T-helper 22 cell (primary cell): ENCODE results near the gene MED26.
A peak's percentile ranks its signal among the peaks of the same experiment; 100 is the strongest.

ENCODE experiments used
- DNase-seq: peaks from one replicate; pipeline ENCODE4 v3.0.0-alpha.2; 2020; ENCODE audit warnings: low read depth

MED26 gene

GRCh38 chr19:16589917-16590316 lies 38.1 kb downstream of the MED26 start:
- DNase-seq, result no peak

DNA sequence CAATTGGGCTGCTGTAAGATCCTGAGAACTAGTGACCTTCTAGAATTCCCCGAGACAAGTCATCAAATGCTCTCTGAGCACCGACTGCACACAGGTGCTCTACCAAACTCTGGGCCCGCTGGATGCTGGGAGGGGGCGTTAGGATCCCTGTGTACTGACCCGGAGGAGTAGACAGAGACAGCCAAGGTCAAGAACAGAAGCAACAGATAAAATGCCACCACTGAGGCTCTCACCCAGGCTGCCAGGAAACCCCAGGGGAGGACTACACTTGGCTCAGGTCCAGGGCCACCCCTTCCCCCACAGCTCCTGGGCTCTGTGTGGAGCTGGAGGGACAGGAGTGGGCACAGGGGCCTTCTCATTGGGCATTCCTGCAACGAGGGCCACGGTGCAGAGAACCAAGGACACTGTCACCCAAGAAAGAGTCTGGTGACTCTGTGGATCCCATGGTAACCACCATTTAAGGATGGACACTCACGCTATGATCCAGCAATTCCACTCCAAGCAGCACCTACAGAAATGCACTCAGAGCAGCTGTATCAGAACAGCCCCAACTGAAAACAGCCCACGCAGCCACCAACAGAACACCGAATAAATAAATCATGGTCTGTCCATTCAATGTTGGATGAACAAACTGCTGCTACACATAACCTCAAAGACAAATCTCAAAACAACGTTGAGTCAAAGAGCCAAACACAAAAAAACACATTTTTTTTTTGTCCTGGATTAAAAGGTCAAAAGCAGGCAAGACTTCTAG lies 39.0 kb downstream of the MED26 start:
- no peak for DNase-seq

- DNase-seq, result peak; percentile 72
Measured at GRCh38 chr19:16587833-16588823, 39.9 kb downstream of the MED26 start.

- DNase-seq, result peak; percentile 72
Measured at GRCh38 chr19:16586991-16587832, 40.8 kb downstream of the MED26 start.

- no peak for DNase-seq
Measured at GRCh38 chr19:16586477-16586871, 41.5 kb downstream of the MED26 start.

DNA sequence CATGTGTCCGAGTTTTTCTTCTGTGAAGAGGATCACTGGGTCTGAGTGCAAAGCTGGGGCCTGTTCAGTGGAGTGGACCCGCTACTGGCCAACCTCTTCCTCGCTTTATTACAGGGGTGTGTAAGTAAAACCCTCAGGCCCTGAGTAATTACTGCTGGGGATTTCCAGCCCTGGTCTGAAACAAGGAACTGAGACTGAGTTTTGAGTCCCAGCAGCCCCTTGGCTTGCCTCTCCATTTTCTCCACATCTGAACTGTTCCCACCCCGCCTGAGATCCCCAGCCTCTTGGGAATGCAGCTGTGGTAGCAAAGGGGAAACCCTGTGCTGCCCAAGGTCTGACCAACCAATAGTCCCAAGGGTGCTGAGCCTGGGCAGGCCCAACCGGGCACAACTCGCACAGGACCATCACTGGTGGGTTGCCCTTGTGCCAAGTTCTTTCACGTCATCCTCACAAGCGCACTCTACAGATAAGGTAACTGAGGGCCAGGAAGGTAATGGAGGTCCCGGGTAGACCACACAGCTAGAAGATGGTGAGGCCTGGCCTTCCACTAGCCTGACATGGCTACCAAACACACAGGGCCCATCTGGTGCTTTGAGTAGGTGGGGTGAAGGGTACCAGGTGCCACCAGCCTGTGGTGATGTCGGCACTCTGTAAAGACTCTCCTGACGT lies 42.1 kb downstream of the MED26 start:
- DNase-seq, result peak; percentile 22

GRCh38 chr19:16585094-16585801 lies 42.8 kb downstream of the MED26 start:
- DNase-seq, result no peak

DNA sequence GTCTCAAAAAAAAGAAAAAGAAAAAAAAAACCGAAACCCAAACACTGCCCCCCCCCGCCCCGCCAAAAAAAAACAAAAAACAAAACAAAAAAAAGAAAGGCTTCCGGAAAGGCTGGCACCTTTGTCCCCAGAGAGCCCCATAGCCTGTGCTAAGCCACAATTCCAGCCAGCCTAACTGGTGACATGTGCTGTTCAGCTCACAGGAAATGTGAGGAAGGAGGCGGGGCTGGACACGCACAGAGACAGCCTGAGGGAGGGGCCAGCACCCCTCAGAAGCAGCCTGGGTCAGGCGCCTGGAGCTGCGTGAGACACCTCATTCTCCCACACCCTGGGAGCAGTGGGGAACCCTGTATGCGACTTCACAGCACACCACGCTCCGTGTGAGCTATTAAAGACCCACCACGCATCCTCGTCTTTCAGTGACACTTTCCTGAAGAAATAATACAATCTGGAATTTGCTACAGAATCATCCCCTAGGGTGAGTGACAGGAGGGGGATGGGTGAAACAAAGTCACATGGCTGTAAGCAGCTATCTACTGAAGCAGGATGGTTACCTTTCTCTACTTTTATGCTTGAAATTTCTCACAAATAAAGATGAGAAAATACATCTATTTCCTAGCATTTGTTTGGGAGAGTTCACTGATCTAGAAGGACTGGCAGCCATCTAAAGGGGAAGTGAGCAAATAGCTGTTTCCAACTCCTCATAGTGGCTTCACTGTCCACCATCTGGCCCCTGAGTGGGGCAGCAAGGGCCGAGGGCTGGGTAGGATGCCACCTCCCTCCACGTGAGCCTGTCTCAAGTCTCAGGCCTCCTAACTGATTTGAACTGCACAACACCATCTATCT lies 43.5 kb downstream of the MED26 start:
- DNase-seq, result peak; percentile 98

DNA sequence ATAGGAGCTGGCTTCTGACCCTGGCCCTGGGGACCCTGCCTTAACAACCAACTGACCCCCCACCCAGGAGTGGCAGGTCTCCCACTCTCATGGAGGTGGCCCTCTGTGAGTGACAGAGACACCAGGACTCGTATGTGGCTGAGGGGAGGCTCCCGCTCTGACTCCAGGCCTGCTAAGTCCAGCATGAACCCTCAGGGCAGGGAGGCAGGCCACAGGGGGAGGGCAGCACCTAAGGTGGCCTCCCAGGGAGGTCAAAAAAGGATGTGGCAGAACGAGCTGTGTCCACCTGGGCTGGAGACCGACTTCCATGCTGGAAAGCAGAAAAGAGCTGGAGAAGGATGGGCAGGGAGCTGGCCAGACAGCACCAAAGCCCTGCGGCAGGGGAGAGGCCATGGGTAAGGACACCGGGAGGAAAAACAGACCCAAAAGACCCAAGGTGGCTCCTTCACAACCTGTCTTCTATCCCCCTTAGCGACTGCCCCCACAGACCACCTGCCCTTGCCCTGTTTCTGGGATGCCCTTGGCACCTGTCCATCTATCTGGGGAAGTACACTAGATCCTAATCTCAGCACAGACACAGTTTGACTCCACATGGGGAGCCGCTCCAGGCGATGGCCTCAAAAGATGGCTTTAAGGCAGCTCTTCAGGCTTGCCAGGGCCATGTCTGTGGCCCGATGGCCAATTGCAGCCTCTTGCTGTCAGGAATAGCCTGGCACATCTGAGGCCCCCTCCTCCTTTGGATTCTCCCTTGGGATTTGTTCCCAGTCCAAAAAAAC lies 45.3 kb downstream of the MED26 start:
- no peak for DNase-seq

DNA sequence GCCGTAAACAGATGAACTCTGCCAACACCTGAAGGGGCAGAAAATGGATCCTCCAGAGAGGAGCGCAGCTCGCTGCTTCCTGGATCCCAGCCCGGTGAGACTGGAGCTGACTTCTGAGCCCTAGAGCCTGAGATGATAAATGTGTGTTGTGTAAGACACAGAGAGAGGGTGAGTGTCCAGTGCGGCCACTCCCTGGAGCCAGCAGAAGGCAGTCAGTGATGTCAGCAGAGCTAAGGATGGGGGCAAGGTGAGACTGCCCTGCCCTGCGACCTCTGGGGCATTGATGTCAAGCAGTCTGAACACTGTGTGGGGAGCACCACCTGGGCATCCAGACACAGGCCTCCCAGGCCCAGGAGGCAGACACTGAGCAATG lies 46.0 kb downstream of the MED26 start:
- DNase-seq, result no peak

GRCh38 chr19:16581145-16581970 lies 46.6 kb downstream of the MED26 start:
- no peak for DNase-seq

DNA sequence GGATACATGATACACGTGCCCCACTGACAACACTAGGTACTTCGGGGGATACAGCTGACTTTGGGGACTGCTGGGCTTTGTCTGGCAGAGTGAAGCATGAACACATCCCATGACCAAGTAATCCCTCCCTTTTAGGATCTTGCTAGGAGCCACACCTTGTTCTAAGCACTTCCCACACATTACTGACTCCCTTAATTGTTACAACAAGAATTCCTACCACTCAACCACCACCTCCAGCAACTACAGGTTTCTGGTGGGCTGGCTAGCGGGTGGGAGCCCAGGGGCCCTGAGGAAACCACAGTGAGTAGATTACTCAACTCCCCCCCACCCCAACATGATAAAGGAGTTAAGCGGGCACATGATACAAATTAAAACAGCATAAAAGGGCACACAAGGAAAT lies 48.6 kb downstream of the MED26 start:
- DNase-seq, result no peak

- DNase-seq, result no peak
Measured at GRCh38 chr19:16577531-16577985, 50.4 kb downstream of the MED26 start.

- no peak for DNase-seq
Measured at GRCh38 chr19:16576690-16577530, 51.1 kb downstream of the MED26 start.

DNA sequence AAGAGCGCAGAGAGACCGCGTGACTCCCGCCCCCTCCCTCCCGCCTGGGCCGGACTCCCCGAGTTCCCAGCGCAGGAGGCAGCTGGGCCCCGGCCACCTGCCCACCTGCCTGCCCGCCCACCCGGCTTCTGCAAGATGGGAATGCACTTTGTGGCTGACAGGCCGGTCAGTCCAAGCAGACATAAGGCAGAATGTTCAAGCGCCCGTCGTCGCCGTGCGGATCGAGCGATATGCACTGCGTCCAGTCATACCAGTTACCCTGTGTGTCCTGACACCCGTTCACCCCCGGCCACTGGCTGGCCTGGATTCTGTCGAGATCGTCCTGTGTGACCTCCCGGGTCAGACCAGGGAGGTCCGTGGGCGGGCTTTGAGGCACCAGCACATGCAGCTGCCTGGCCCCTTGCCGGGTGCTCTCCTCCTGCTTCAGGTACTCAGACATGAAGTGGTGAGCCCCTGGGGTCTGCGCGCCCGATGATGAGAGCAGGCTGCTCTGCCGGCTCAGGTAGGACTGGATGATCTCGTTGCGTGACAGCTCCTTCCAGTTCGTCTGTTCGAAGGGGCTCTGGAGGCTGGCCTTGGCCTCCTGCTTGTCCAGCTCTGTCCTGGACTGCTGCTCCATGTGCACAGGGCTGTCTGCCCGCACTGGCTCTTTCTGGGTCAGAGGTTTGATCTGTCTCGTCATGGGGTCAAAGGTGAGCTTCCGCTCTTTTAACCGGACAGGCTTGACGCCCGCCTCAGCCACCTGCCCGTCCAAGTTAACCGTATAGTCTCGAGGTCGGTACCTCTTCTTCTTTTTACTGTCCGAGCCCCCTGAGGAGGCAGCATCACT lies 51.9 kb downstream of the MED26 start:
- DNase-seq, result no peak

- DNase-seq, result no peak
Measured at GRCh38 chr19:16575282-16575681, 52.7 kb downstream of the MED26 start.
